Liver (tissue), 3 donors: ENCODE results near the gene LMOD2.

Experiments
- CTCF ChIP-seq: fragments of 150-350 bp; IDR thresholded peaks from 2 replicates; pipeline ENCODE4 v1.5.1; 2017; ENCODE audit warnings: improper control_type of control experiment, low read depth, low read length; ENCODE audit not compliant: missing input control
- GABPA ChIP-seq, 2 donors: IDR thresholded peaks in 1 of 2; conservative IDR thresholded peaks in 1 of 2; 2 replicates each; pipeline ENCODE4 v1.6.1; 2016; ENCODE audit warnings: antibody characterized with exemption in 2 of 2, mild to moderate bottlenecking in 1 of 2, moderate library complexity in 1 of 2
- REST ChIP-seq: IDR thresholded peaks from 2 replicates; pipeline ENCODE4 v1.6.1; 2016; ENCODE audit warnings: antibody characterized with exemption, mild to moderate bottlenecking
- TAF1 ChIP-seq: conservative IDR thresholded peaks from 2 replicates; pipeline ENCODE4 v1.6.1; 2016; ENCODE audit warnings: antibody characterized with exemption, mild to moderate bottlenecking
- donor health status: healthy.
- donor health status: healthy.

GRCh38 chr7:123662293-123662692 lies 6.6 kb downstream of the LMOD2 start:
- TF ChIP-seq GABPA (IDR thresholded peaks at IDR 0.05 in 1 of 2, conservative IDR thresholded peaks at IDR 0.05 in 1 of 2) (no peak), TAF1 (no peak), CTCF (no peak), REST (no peak)
